ENCODE data around the gene PARD3B.

Gene PARD3B

GRCh38 chr2:205337274-205337673 lies 792.0 kb downstream of the PARD3B start:
- no peak for DNase-seq (ENCODE audit: low read depth, low spot score)

- DNase-seq (ENCODE audit: low read depth, low spot score) = no peak
Observed at GRCh38 chr2:205338156-205338555, 792.9 kb downstream of the PARD3B start.

- no peak for DNase-seq (ENCODE audit: low read depth, low spot score)
Observed at GRCh38 chr2:205343103-205343502, 797.8 kb downstream of the PARD3B start.

GRCh38 chr2:205346649-205347048 lies 801.4 kb downstream of the PARD3B start:
- DNase-seq (ENCODE audit: low read depth, low spot score) = no peak

- no peak for DNase-seq (ENCODE audit: low read depth, low spot score)
Observed at GRCh38 chr2:205347899-205348298, 802.6 kb downstream of the PARD3B start.

GRCh38 chr2:205352094-205352493 lies 806.8 kb downstream of the PARD3B start:
- no peak for DNase-seq (ENCODE audit: low read depth, low spot score)

- DNase-seq (ENCODE audit: low read depth, low spot score) = no peak
Observed at GRCh38 chr2:205352593-205352992, 807.3 kb downstream of the PARD3B start.

- DNase-seq (ENCODE audit: low read depth, low spot score) = no peak
Observed at GRCh38 chr2:205357732-205358131, 812.5 kb downstream of the PARD3B start.

- no peak for DNase-seq (ENCODE audit: low read depth, low spot score)
Observed at GRCh38 chr2:205358351-205358815, 813.1 kb downstream of the PARD3B start.

GRCh38 chr2:205361272-205361671 lies 816.0 kb downstream of the PARD3B start:
- DNase-seq (ENCODE audit: low read depth, low spot score) = no peak

GRCh38 chr2:205361970-205362369 lies 816.7 kb downstream of the PARD3B start:
- no peak for DNase-seq (ENCODE audit: low read depth, low spot score)

GRCh38 chr2:205364261-205364660 lies 819.0 kb downstream of the PARD3B start:
- no peak for DNase-seq (ENCODE audit: low read depth, low spot score)

GRCh38 chr2:205366336-205367060 lies 821.2 kb downstream of the PARD3B start:
- DNase-seq (ENCODE audit: low read depth, low spot score) = peak; percentile 31

- DNase-seq (ENCODE audit: low read depth, low spot score) = no peak
Observed at GRCh38 chr2:205367331-205367935, 822.2 kb downstream of the PARD3B start.

- no peak for DNase-seq (ENCODE audit: low read depth, low spot score)
Observed at GRCh38 chr2:205369813-205370212, 824.5 kb downstream of the PARD3B start.

GRCh38 chr2:205370726-205371125 lies 825.5 kb downstream of the PARD3B start:
- no peak for DNase-seq (ENCODE audit: low read depth, low spot score)

GRCh38 chr2:205372141-205372540 lies 826.9 kb downstream of the PARD3B start:
- DNase-seq (ENCODE audit: low read depth, low spot score) = no peak

GRCh38 chr2:205375461-205376448 lies 830.5 kb downstream of the PARD3B start:
- DNase-seq (ENCODE audit: low read depth, low spot score) = no peak

- no peak for DNase-seq (ENCODE audit: low read depth, low spot score)
Observed at GRCh38 chr2:205377324-205377723, 832.0 kb downstream of the PARD3B start.

- DNase-seq (ENCODE audit: low read depth, low spot score) = no peak
Observed at GRCh38 chr2:205383601-205384000, 838.3 kb downstream of the PARD3B start.

- no peak for DNase-seq (ENCODE audit: low read depth, low spot score)
Observed at GRCh38 chr2:205386109-205386508, 840.8 kb downstream of the PARD3B start.

Data from ELF-1 (cell line).